Neutrophil (primary cell): ENCODE results near the gene FBXW12.

Source experiments
- H3K27ac ChIP-seq: fragments of 200-600 bp; sonication (generic); 2 replicates; pipeline ENCODE4 v1.5.1; 2016; ENCODE audit warnings: mild to moderate bottlenecking, moderate library complexity
- H3K27me3 ChIP-seq: fragments of 200-600 bp; sonication (generic); 2 replicates; pipeline ENCODE4 v1.6.0; 2016; ENCODE audit warnings: mild to moderate bottlenecking
- H3K36me3 ChIP-seq: fragments of 200-600 bp; sonication (generic); 2 replicates; pipeline ENCODE4 v1.5.1; 2017
- H3K4me1 ChIP-seq, 2 experiments: fragments of 200-600 bp in 1 of 2; sonication (generic) in 1 of 2; 1 replicate in 1 of 2; 2 replicates in 1 of 2; pipeline versions ENCODE4 v1.5.1 to v1.6.1; 2013 to 2016; ENCODE audit warnings: low read depth in 1 of 2, low read length in 1 of 2, mild to moderate bottlenecking in 1 of 2, moderate library complexity in 1 of 2; ENCODE audit not compliant: control insufficient read depth in 1 of 2, insufficient read depth in 1 of 2
- H3K4me3 ChIP-seq, 2 experiments: fragments of 200-600 bp in 1 of 2; sonication (generic) in 1 of 2; 1 replicate in 1 of 2; 2 replicates in 1 of 2; pipeline ENCODE4 v1.5.1; 2013 to 2016; ENCODE audit warnings: low read depth in 1 of 2, low read length in 1 of 2, mild to moderate bottlenecking in 1 of 2, moderate library complexity in 1 of 2
- H3K9me3 ChIP-seq: fragments of 200-600 bp; sonication (generic); 2 replicates; pipeline ENCODE4 v1.5.1; 2016
- TF ChIP-seq, protein P1 (sequence below): fragments of 200-600 bp; sonication (generic); IDR thresholded peaks from 2 replicates; pipeline ENCODE4 v1.5.1; 2016; ENCODE audit warnings: antibody characterized with exemption

Gene FBXW12

DNA sequence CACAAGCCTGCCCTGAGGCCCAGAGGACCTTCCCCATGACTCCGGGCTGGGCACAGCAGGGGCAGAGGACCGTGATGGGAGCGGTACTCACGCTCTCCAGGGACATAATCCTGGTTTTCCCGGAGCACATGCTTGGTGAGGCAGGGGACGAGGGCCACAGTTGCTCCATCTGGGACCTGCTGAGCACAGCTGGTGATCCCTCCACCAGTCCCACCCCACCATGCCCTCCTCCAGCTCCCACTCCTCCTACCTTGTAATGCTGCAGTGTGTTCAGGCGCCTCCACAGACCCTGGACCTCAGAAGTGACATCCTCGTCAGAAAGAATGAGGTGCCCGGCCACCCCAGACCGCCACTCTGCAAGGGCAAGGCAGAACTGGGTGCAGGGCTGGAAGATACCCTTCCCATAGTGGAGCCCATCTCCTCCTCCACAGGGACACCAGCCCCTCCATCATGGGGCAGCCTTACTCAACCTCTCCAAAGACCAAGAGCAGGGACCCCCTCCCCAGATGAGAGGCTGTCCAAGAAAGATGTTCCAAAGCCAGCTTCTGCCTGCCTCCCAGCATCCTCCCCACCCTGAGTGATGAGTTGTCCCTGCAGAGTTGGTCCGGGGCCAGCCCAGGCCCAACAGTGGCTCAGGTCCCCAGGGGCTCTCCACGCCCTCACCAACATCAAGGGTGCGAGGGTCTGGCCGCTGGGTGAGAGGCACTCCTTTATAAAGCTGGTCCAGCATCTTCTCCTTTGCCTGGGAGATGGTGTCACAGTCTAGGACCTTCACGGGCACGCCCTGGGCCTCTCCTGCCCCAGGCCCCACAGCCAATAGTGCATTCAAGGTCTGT is 38.4 kb downstream of the FBXW12 start:
- no peak overlapping the region for H3K4me3 ChIP-seq
- no peak overlapping the region for H3K27ac ChIP-seq
- no peaks in the 10 kb centered on the region for H3K9me3 ChIP-seq
- no peaks in the 10 kb centered on the region for H3K36me3 ChIP-seq
- H3K4me1 ChIP-seq = no peaks in the 10 kb centered on the region
- TF ChIP-seq, protein P1, sequence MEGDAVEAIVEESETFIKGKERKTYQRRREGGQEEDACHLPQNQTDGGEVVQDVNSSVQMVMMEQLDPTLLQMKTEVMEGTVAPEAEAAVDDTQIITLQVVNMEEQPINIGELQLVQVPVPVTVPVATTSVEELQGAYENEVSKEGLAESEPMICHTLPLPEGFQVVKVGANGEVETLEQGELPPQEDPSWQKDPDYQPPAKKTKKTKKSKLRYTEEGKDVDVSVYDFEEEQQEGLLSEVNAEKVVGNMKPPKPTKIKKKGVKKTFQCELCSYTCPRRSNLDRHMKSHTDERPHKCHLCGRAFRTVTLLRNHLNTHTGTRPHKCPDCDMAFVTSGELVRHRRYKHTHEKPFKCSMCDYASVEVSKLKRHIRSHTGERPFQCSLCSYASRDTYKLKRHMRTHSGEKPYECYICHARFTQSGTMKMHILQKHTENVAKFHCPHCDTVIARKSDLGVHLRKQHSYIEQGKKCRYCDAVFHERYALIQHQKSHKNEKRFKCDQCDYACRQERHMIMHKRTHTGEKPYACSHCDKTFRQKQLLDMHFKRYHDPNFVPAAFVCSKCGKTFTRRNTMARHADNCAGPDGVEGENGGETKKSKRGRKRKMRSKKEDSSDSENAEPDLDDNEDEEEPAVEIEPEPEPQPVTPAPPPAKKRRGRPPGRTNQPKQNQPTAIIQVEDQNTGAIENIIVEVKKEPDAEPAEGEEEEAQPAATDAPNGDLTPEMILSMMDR = no peak
- no peaks in the 10 kb centered on the region for H3K27me3 ChIP-seq

DNA sequence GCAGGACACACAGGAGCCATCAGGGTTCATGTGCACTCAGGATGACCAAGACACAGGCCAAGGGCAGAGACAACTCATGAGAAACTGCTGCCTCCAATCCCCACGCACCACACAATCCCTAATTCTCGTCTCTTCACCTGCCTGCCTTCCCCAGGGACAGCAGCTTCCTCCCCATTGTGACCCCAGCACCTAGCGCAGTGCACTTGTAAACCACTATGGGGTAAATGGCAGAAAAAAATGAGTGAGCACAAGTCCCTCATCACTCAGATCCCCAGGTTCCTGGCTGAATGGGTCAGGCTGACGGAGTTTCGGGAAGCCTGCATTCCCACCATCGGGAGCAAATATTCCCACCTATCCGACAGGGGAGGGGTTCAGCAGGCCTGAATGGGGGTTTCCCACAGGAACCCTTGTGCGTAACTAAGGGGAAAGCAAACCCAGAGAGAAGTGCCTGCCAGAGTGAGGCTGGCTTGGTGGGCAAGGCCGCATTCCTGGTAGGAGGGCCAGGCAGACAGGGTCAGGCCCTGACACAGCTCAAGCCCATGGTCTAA is 39.1 kb downstream of the FBXW12 start:
- no peak overlapping the region for H3K27ac ChIP-seq
- no peaks in the 10 kb centered on the region for H3K27me3 ChIP-seq
- H3K9me3 ChIP-seq = no peaks in the 10 kb centered on the region
- no peaks in the 10 kb centered on the region for H3K4me1 ChIP-seq
- TF ChIP-seq, protein P1 = no peak
- no peak overlapping the region for H3K4me3 ChIP-seq
- no peaks in the 10 kb centered on the region for H3K36me3 ChIP-seq

- no peaks in the 10 kb centered on the region for H3K4me1 ChIP-seq
- no peaks in the 10 kb centered on the region for H3K27me3 ChIP-seq
- TF ChIP-seq, protein P1 = no peak
- no peaks in the 10 kb centered on the region for H3K9me3 ChIP-seq
- H3K27ac ChIP-seq = no peak overlapping the region
- no peak overlapping the region for H3K4me3 ChIP-seq
- no peaks in the 10 kb centered on the region for H3K36me3 ChIP-seq
Measured at GRCh38 chr3:48411606-48412374, 39.8 kb downstream of the FBXW12 start.

- no peaks in the 10 kb centered on the region for H3K9me3 ChIP-seq
- H3K4me1 ChIP-seq = no peaks in the 10 kb centered on the region
- H3K36me3 ChIP-seq = no peaks in the 10 kb centered on the region
- H3K27ac ChIP-seq = no peak overlapping the region
- TF ChIP-seq, protein P1 = no peak
- H3K27me3 ChIP-seq = no peaks in the 10 kb centered on the region
- no peak overlapping the region for H3K4me3 ChIP-seq
Measured at GRCh38 chr3:48412375-48413001, 40.5 kb downstream of the FBXW12 start.

DNA sequence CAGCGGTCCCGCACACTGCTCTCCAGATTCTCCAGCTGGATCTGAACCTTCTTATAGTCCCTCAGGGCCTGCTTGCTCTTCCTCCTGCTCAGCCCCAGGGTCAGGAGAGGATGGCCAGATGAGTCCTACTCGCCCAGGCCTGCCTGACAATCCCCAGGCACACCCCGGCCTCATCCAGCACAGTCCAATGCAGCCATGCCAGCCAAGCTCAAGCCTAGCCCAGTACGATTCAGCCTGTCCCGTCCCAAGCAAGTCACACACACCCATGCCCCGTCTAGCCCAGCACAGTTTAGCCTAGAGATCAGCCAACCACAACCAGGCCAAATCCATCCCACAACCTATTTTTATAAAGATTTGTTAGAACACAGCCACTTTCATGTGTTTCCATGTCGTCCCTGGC is 41.1 kb downstream of the FBXW12 start:
- no peaks in the 10 kb centered on the region for H3K4me1 ChIP-seq
- H3K27ac ChIP-seq = no peak overlapping the region
- no peaks in the 10 kb centered on the region for H3K27me3 ChIP-seq
- no peaks in the 10 kb centered on the region for H3K9me3 ChIP-seq
- H3K36me3 ChIP-seq = no peaks in the 10 kb centered on the region
- TF ChIP-seq, protein P1 = no peak
- no peak overlapping the region for H3K4me3 ChIP-seq
